Measurements from ENCODE around the gene COBLL1. TPM values are rescaled to one million over a fixed set of nuclear protein-coding genes. Genes with fewer than 3 reads are reported as not detected.

The COBLL1 gene
- total RNA-seq, 1 donor from 2014 or later, result 18.6 TPM

DNA sequence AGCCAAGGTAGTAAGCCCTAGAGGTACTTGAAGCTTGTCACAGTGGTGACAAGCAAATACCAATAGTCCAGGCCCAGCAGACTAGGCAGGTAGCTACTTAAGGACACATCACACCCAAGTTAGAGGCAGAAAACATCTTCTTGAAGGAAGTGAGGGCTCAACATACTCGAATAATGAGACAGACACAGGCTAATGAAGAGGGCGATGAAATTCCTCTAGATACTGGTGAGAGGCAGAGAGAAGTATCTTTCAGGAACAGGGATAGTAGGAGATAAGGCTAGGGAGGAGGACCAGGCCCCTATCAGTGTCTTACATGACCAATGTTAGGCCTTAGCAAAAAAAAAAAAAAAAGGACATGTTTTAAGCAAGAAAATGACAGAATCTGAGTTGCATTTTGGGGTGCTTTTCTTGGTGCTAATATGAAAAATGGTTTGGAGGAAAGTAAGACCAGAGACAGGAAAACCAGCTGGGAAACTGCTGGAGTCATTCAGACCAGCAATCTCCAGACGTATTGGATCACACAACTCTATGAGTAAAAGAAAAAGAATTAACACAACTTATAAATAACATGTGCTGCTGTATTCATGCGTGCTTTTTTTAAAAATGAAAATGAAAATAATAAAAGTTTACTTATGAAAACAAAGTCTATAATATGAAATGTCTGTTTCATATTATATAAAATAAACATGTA, 37.7 kb downstream of the COBLL1 start:
- Mint-ChIP-seq H3K36me3 (ENCODE audit: low read depth, unreplicated experiment) (no peaks in the 10 kb centered on the region), H3K27me3 (ENCODE audit: low read depth, unreplicated experiment) (no peaks in the 10 kb centered on the region), H3K4me1 (ENCODE audit: low read depth, unreplicated experiment) (peaks cover 9% of the 10 kb centered on the region), H3K4me3 (ENCODE audit: unreplicated experiment) (no peak overlapping the region), H3K27ac (ENCODE audit: unreplicated experiment) (peak overlapping the region; percentile 81), H3K9me3 (ENCODE audit: unreplicated experiment) (no peaks in the 10 kb centered on the region)
- Histone ChIP-seq H3K4me1 (ENCODE audit: insufficient read depth, low read length) (no peaks in the 10 kb centered on the region), H3K9ac (ENCODE audit: low read length) (no peak overlapping the region), H3K4me3 (ENCODE audit: insufficient read depth, low read depth, low read length) (no peak overlapping the region), H4K20me1 (ENCODE audit: insufficient read depth, low read length) (no peaks in the 10 kb centered on the region), H3K4me2 (ENCODE audit: low read length) (no peak overlapping the region), H3K36me3 (ENCODE audit: insufficient read depth, low read length) (no peaks in the 10 kb centered on the region), H3K9me3 (ENCODE audit: insufficient read depth, low read depth, low read length) (no peaks in the 10 kb centered on the region), H3K27me3 (ENCODE audit: insufficient read depth, low read length) (no peaks in the 10 kb centered on the region), H3K27ac (ENCODE audit: low read depth, low read length) (no peak overlapping the region), H2AFZ (ENCODE audit: low read depth, low read length) (no peak overlapping the region), H3K79me2 (ENCODE audit: insufficient read depth, low read length) (no peaks in the 10 kb centered on the region)
- no peak for TF ChIP-seq EZH2 (IDR thresholded peaks at IDR 0.05; ENCODE audit: insufficient read depth, low read length)
- TF ChIP-seq, protein P1, sequence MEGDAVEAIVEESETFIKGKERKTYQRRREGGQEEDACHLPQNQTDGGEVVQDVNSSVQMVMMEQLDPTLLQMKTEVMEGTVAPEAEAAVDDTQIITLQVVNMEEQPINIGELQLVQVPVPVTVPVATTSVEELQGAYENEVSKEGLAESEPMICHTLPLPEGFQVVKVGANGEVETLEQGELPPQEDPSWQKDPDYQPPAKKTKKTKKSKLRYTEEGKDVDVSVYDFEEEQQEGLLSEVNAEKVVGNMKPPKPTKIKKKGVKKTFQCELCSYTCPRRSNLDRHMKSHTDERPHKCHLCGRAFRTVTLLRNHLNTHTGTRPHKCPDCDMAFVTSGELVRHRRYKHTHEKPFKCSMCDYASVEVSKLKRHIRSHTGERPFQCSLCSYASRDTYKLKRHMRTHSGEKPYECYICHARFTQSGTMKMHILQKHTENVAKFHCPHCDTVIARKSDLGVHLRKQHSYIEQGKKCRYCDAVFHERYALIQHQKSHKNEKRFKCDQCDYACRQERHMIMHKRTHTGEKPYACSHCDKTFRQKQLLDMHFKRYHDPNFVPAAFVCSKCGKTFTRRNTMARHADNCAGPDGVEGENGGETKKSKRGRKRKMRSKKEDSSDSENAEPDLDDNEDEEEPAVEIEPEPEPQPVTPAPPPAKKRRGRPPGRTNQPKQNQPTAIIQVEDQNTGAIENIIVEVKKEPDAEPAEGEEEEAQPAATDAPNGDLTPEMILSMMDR (IDR thresholded peaks at IDR 0.05; ENCODE audit: insufficient read depth, low read depth, low read length), result no peak
- FAIRE-seq (peak; percentile 17), DNase-seq (ENCODE audit: low read depth) (no peak)

DNA sequence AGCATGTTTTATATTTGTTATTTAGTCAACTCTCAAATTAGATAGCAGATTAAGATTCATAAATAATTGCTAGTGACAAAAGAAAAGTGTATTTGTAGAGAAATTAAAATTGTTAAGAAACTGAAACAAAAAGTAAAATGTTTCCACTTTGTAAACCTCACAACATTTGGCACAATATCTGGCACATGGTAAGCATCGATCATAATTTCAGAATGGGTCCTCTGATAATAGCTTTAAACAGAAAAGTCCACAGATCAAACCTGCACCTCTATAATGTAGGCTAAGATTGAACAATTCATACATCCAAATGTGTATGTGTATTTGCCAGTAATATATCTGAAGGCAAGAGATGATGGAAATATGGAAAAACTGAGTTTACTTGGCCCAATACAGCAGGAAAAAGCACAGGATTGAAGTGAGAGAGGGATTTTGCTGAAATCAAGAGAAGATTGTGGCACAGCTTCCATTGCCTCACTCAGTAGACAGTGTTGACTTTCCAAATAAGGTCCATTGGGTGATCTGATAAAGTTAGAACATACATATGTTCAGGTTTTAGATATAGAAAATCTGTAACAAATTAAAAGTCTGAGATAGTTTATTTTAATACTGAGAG, 39.4 kb downstream of the COBLL1 start:
- no peak overlapping the region for H2AFZ ChIP-seq (ENCODE audit: low read depth, low read length)
- Mint-ChIP-seq H3K27me3 (ENCODE audit: low read depth, unreplicated experiment) (no peaks in the 10 kb centered on the region), H3K4me1 (ENCODE audit: low read depth, unreplicated experiment) (peaks cover 5% of the 10 kb centered on the region), H3K36me3 (ENCODE audit: low read depth, unreplicated experiment) (no peaks in the 10 kb centered on the region), H3K9me3 (ENCODE audit: unreplicated experiment) (no peaks in the 10 kb centered on the region), H3K4me3 (ENCODE audit: unreplicated experiment) (no peak overlapping the region), H3K27ac (ENCODE audit: unreplicated experiment) (no peak overlapping the region)
- H3K4me1 ChIP-seq (ENCODE audit: insufficient read depth, low read length), result no peaks in the 10 kb centered on the region
- H3K9ac ChIP-seq (ENCODE audit: low read length), result no peak overlapping the region
- TF ChIP-seq EZH2 (IDR thresholded peaks at IDR 0.05; ENCODE audit: insufficient read depth, low read length), result no peak
- TF ChIP-seq, protein P1 (IDR thresholded peaks at IDR 0.05; ENCODE audit: insufficient read depth, low read depth, low read length), result no peak
- no peak overlapping the region for H3K4me2 ChIP-seq (ENCODE audit: low read length)
- no peaks in the 10 kb centered on the region for H3K36me3 ChIP-seq (ENCODE audit: insufficient read depth, low read length)
- no peaks in the 10 kb centered on the region for H3K9me3 ChIP-seq (ENCODE audit: insufficient read depth, low read depth, low read length)
- H3K27ac ChIP-seq (ENCODE audit: low read depth, low read length), result no peak overlapping the region
- no peak for DNase-seq (ENCODE audit: low read depth)
- FAIRE-seq, result peak; percentile 5
- no peaks in the 10 kb centered on the region for H3K79me2 ChIP-seq (ENCODE audit: insufficient read depth, low read length)
- no peaks in the 10 kb centered on the region for H4K20me1 ChIP-seq (ENCODE audit: insufficient read depth, low read length)
- no peak overlapping the region for H3K4me3 ChIP-seq (ENCODE audit: insufficient read depth, low read depth, low read length)
- H3K27me3 ChIP-seq (ENCODE audit: insufficient read depth, low read length), result no peaks in the 10 kb centered on the region

DNA sequence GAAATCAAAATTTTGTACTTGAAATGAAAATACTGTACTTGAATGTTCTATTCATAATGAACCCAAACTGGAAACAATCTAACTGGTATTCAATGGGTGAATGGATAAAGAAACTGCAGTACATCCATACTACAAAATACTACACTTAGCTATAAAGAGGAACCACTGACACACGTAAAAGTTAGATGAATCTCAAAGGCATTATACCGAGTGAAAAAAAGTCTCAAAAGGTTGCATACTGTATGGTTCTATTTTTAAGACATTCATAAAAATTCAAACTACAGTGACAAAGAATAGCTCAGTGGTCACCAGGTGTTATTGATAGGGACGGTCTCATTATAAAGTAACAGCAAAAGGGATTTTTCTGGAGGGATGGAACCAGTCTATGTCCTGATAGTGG, 41.1 kb downstream of the COBLL1 start:
- no peak overlapping the region for H3K4me2 ChIP-seq (ENCODE audit: low read length)
- no peak for FAIRE-seq
- H3K9me3 ChIP-seq (ENCODE audit: insufficient read depth, low read depth, low read length), result no peaks in the 10 kb centered on the region

More for the DNA sequence above, 41.1 kb downstream of the COBLL1 start:
- Mint-ChIP-seq H3K4me1 (ENCODE audit: low read depth, unreplicated experiment) (peaks cover 5% of the 10 kb centered on the region), H3K4me3 (ENCODE audit: unreplicated experiment) (no peak overlapping the region), H3K27ac (ENCODE audit: unreplicated experiment) (no peak overlapping the region), H3K36me3 (ENCODE audit: low read depth, unreplicated experiment) (no peaks in the 10 kb centered on the region), H3K9me3 (ENCODE audit: unreplicated experiment) (no peaks in the 10 kb centered on the region), H3K27me3 (ENCODE audit: low read depth, unreplicated experiment) (no peaks in the 10 kb centered on the region)
- TF ChIP-seq, protein P1 (IDR thresholded peaks at IDR 0.05; ENCODE audit: insufficient read depth, low read depth, low read length), result no peak
- TF ChIP-seq EZH2 (IDR thresholded peaks at IDR 0.05; ENCODE audit: insufficient read depth, low read length), result no peak
- no peak overlapping the region for H3K4me3 ChIP-seq (ENCODE audit: insufficient read depth, low read depth, low read length)
- H3K79me2 ChIP-seq (ENCODE audit: insufficient read depth, low read length), result no peaks in the 10 kb centered on the region
- H3K27ac ChIP-seq (ENCODE audit: low read depth, low read length), result no peak overlapping the region
- no peak overlapping the region for H3K9ac ChIP-seq (ENCODE audit: low read length)
- no peaks in the 10 kb centered on the region for H3K4me1 ChIP-seq (ENCODE audit: insufficient read depth, low read length)
- H4K20me1 ChIP-seq (ENCODE audit: insufficient read depth, low read length), result no peaks in the 10 kb centered on the region
- no peak for DNase-seq (ENCODE audit: low read depth)
- H3K27me3 ChIP-seq (ENCODE audit: insufficient read depth, low read length), result no peaks in the 10 kb centered on the region
- no peaks in the 10 kb centered on the region for H3K36me3 ChIP-seq (ENCODE audit: insufficient read depth, low read length)
- no peak overlapping the region for H2AFZ ChIP-seq (ENCODE audit: low read depth, low read length)
